Pons (tissue), 1 donor: ENCODE results near the gene CMTM4.
"Not testable (repeated sequence)": the region's sequence is repeated elsewhere in the genome, so short reads cannot be mapped to it uniquely, and the experiment has no call there.

Experiments
- DNase-seq: peaks from one replicate; pipeline ENCODE4 v3.0.0-alpha.2; 2016; ENCODE audit warnings: low spot score

CMTM4 gene

DNA sequence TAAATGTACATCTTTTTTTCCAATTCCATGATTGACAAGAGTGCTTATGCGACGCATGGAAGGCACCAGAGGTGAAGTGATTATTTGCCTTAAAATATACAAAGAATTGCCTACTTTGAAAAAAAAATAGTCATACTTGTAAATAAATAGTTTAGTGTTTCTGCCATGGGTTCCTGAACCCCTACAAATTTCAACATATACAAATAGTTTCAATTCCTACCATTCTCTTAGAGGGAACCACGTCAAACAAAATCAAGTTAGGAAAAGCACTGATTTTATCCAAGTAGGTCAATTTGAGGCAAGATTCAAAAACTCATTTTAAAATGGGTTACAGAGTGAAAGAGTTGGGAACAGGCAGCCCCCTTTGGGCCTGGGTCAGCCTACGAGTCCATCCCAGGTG is 80.4 kb downstream of the CMTM4 start:
- no peak for DNase-seq

DNA sequence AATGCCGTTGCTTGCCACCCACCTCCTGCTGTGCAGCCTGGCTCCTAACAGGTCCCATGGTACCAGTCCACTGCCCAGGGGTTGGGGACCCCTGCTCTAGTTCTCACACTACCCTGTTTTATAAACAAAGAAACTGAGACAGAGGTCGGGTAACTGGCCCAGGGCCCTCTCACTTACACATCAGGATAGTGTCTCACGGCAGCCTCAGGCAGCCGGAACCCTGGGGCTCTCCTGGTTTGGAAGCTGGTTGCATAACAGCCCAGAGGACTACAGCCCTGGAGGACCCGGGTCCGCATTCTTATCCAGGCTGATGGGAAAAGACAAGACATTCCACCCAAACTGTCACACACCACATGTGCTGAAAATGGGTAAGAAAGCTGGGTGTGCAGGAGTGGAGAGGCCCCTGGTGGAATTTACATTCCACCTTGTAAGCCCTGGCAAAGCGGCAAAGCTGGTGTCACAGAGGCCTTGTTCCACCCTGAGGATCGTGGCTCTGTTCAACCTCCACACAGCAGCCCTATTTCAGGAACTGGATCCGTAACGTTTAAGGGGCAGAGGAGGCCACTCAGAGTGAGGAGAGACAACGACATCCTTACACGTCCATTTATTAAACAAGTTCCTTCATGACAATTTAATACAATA is 82.3 kb downstream of the CMTM4 start:
- DNase-seq, result no peak

DNA sequence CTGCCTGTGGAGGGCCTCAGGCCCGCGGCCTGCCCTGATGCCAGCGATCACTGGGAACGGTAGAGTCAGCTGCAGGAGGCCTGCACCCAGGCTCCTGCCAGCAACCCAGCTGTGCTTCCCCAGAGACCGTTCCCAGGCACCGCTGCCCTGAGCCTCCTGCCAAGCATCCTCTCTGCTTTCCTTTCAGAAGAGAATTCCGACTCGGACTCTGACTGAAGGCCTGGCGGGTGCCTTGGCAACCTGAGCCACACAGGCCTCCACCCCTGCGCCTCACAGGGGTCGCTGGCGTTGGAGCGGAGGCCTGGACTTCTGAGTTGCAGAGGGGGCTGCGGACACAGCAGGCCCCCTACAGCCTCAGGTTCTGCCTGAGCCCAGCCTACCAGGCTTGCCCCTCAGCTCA is 84.1 kb downstream of the CMTM4 start:
- DNase-seq, result no peak

DNA sequence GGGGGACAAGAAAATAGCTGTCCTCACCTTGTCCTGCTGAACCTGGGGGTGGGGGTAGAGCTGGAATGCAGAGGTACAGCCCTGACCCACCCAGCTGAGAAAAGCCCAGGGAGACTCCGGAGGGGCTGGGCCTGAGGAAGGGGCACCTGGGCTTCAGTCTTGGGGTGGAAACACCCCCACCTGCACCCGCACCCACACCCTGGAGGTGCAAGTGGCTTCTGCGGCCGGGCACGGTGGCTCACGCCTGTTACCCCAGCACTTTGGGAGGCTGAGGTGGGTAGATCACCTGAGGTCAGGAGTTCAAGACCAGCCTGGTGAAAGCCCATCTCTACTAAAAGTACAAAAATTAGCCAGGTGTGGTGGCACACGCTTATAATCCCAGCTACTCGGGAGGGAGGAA is 84.6 kb downstream of the CMTM4 start:
- not testable (repeated sequence) for DNase-seq

DNA sequence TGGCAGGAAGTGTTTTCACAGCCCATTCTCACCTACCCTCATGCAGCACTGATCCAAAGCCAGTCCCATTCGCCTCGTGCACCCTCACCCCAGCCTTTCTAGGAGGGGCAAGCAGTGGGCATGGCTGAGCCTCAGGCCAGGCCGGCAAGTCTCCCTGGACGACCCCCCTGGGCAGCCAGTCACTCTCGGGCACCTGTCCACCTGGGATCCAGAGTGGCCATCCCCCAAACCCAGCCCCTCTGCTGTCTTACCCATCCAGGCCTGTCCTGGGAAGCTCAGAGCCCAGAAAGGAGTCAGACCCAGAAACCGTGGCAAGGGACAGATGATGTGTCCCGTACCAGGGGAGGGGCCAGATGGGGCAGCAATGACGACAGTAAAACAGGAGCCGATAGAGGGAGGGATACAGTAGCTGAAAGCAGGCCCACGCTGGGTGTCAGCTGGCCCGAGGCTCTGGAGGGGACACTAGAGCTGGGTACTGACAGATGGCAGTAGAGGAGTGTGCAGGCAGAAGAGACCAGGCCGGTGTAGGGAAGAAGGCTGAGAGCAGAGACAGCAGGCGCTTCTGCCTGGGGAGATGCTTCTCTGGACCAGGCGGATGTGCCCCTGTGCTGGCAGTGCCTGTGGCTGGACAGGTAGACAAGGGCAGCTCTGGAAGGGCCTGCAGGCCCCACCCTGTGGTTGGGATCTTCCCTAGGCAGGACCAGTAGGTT is 86.3 kb downstream of the CMTM4 start:
- DNase-seq, result no peak

DNA sequence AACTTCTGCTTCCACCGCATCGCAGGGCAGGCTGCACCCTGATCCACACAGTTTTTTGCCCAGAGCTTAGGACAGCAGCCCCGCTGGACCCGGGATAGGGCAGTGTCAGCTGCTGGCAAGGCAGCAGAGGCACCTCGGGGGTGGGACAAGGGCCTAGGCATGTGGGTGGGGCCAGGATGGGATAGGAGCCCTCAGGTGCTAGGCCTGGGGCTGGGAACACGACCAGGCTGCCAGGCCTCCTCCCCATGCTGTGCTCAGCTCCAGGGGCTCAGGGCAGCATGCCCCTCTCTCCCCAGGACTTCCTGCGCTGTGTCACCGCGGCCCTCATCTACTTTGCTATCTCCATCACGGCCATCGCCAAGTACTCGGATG is 87.4 kb downstream of the CMTM4 start:
- DNase-seq, result no peak

DNA sequence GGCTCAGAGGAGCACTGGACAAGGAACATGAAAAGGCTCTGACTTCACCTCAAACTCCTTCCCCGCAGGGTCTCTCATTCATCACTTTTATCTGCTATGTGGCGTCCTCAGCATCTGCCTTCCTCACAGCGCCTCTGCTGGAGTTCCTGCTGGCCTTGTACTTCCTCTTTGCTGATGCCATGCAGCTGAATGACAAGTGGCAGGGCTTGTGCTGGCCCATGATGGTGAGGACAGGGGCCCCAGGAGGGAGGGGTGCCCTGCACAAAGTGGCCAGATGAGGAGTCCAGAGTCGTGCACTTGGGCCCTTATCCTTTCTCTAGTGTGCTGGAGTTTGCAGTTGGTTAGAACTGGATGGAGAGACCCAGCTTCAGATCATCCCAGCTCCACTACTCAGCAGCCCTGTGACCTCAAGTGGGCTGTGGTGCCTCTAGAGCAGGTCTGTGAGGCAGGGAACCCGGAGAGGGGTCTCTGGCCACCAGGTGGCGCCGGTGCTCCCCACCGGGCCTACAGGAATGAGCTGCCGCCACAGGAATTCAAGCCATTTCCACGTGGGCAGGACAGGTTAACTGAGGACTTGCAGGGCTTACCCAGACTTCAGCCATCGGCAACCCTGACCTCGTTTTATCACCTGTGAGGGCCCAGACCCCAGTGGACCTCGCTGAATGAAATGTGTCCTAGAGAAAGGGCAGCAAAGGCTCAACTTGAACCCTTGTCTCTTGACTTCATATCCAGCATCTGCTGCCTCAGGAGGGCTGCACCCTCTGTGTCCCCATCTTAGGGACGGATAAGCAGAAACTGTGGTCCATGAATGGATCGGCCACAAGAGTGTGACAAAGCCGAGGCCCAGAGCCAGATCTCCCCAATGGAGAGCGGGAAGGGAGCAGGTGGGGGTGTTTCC is 88.1 kb downstream of the CMTM4 start:
- DNase-seq, result peak; percentile 59

DNA sequence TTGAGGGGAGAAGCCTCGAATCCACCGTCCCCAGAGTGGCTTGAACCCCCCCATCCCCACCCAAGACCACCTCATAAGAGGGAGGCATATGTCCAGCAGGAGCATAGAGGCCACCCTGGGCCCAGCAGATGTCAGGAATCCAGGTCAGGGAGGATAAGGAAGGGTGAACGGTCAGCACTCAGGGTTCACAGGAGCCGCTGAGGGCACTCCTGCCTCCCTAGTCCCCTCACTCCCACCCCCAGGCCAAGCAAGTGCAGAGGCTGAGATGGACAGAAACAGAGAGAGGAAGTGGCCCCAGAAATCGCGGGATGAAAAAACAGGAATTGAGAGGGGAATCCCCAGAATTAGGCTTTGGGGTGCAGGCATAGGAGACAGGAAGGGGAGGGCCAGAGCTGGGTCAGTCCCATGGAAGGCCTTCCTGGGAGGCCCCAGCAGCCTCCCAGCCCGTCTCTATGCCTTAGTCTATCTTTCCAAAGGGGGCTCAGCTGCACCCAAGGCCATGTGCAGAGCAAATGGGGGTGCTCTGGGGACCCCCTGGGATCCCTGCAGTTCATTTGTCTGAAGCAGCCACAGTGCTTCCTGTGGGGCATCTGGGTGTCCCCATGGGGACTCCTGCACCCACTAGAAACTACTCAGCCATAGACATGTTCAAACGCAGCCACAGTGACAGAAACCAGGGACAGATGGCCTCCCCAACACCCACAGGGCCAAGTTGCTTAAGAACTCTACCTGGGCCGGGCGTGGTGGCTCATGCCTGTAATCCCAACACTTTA is 90.4 kb downstream of the CMTM4 start:
- no peak for DNase-seq

DNA sequence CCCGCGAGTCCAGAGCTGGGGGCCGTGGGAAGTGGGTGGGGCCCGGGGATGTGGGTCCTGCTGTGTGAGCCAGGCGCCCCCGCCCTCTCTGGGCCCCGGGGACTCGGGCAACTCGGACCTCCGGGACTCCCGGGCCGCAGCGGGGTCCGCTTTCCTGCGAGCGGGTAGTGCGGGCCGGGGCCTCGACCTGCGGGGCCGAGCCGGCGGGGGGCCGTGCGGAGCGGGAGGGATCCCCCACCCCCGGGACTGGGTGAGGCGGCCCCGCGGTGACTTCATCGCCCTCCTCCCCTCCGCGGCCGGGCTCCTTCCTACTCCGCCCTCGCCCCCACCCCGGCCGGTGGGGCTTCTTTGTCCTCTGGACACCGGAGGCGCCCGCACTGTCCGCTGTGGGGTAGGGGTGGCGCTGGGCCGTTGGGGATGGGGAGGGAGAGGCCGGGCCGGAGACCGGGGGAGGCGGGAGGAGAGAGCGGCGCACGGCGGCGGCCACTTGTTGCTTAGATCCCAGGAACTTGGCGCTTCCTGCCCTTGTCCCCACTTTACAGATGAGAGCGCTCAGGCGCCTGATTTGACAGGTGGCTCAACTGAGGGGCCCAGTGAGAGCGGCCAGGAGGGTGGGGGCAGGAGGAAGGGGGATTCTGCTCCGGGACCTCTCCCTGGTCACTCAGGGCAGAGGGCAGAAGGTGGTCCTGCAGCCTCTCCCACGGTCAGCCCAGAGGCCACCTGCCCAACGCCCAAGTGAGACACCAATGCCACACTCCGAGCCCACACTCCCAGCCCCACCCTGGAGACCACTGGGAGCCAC is 91.2 kb downstream of the CMTM4 start:
- DNase-seq, result no peak

DNA sequence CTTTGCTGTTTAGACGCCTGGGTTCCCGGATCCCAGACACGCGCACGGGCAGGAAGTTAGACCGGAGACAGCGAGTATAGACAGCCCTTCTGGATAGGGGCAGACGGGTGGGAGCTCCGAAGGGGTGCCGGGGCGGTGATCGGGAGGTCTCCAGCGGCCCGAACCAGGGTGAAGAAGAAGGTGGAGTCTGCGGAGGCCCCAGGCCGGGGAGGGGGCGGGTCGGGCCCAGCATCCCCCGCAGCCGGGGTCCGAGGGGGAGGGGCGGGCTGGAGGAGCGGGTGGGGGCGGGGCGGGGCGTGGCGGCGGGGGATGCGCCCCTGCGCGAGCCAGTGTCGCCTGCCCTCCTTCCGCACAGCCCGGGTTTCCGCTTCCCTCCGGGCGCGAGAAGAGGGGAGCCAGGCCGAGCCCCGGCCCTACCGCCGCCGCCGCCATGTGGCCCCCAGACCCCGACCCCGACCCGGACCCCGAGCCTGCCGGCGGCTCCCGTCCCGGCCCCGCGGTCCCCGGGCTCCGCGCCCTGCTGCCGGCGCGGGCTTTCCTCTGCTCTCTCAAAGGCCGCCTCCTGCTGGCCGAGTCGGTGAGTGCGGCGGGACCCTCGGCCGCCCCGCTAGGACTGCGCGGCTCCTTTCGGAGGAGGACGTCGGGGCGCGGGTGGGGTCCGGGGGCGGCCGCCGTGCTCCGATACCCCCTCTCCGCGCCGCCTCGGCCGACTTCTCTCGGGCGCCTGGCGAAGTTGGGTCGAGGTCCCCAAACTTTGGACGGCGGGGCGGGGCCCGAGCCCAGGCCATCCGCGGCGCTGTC is 92.0 kb downstream of the CMTM4 start, which contains the start of gene CMTM3:
Gene CMTM3 (plus strand): TSS at position 329 of the 801 bp plus-strand sequence. CDS start 102 bp downstream, at position 431.
- DNase-seq, result no peak

DNA sequence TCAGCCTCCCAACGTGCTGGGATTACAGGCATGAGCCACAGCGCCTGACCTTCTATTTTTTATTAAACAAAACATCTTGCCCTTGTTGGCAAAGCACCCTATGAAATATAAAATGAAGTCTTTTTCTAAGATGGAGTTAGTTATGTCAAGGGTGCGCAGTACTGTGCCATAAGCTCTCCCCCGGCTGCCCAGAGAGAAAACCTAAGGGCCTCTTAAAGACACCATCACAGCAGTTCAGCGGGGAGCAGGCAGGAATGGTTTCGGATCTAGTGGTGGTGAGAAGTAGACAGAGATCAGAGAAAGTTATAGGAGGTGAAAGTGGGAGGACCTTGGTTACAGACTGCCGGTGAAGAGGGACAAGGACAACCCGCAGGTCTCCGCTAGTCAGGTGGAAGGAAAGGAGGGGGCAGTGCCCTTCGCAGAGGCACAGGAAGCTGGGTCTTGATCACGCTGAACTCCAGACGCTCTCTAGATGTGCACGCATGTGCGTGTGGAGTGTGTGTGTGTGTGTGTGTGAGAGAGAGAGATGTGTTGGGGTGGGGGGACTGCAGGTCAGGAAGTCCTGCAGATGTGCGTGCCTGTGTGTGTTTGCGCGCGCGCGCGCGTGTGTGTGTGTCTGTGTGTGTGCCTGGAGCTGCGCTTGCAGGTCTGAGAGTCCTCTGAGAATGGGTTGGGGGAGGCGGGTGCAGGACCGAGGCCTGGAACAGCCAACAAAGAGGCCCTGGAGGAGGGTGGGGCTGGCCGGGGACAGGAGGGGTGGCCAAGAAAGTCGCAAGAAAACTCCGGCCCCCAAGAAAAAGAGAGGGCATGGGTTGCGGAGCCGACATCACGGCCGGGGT is 92.8 kb downstream of the CMTM4 start:
- peak; percentile 34 for DNase-seq

DNA sequence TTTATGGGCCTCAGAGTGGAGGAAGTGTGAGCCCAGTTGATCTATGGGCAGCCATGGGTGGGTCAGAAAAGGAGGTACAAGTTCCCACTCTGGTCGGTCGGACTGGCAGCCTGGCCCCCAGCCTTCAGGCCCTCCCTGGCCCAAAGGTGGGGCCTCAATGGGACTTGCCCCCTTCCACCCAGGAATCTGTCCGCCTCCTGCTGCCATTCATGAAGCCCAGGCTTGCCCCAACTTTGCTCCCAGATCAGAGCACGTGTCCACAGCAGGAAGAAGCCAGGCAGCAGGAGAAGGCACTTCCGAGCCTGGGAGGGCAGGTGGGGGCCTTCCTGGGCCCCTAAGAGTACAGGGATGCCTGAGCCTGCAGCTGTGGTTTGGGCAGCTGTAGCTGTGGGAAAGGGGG is 95.1 kb downstream of the CMTM4 start:
- DNase-seq, result no peak

DNA sequence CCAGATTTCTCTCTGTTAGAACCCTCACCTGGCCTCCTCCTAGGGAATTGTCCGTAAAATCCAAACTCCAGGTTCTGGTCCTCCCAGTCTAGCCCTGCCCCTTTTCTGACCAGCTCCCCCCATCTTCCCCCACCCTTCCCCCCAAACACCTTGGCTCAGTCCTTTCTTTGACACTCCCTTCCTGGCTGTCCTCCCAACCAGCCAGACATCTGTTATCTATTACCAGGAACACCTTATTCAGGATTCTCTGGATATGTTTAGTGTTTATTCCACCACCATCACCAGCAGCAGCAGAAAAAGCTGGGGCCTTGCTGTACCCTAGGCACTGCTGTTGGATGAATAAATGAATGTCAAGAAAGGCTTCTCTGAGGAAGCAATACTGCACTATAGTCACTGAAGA is 96.1 kb downstream of the CMTM4 start:
- no peak for DNase-seq

DNA sequence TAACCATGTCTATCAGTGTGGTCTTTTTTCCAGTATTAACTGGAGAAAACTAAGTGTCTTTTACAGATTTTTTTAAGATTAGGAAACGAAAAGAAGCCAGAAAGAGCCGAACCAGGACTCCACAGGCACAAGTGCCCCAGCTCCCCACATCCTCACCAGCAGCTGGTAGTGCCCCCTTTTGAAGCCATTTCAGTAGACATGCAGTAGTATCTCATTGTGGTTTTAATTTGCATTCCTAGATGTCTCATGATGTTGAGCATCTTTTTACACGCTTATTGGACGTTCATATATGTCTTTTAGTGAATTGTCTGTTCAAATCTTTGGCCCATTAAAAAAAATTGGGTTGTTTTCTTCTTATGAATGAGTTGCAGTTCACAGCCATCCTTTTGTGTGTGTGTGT is 96.8 kb downstream of the CMTM4 start:
- no peak for DNase-seq

DNA sequence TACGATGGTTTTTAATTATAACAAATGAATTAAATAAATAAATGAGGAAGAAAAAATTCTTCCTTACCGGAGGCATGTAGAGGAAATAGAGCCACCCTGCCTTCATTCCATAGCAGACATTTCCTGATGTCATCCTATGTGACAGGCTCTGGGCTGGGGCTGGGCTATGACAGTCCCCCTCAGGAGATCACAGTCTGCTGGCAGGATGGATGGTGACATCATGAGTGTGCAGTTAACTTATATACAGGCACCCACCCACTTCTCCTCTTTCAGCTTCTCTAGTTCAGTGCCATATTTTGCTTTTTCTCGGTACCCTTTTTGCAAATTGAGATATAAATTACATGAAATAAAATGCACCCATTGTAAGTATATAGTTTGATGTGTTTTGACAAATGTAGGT is 98.4 kb downstream of the CMTM4 start:
- DNase-seq, result no peak

DNA sequence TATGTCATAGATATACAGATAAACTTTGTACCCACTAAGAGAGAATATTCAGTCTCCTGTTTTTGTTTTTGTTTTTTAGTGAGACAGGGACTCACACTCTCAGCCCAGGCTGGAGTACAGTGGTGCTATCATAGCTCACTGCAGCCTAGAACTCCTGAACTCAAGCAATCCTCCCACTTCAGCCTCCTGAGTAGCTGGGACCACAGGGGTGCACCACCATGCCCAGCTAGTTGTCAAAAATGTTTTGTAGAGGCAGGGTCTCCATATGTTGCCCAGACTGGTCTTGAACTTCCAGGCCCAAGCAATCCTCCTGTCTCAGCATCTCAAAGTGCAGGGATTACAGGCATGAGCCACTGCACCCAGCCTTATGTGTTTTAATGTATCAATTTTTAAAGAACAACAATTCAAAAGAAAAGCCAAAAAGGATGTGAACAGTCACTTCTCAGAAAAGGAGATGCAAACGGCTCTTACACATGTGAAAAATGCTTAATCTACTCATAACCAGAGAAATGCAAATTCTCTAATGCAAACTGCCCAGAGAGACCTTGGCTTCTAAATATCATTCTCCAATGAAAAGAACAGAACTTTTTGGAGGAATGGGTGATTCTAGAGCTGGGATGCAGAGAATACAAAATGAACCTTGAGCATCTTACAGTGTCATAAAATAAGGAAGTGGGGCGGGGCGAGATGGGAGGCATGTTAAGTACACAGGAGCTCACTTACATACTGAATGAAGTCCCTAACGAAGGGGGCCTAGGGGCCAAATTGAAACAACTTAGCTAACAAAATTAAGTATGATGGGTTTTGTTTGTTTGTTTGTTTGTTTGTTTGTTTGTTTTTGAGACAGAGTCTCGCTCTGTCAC is 99.3 kb downstream of the CMTM4 start:
- no peak for DNase-seq

DNA sequence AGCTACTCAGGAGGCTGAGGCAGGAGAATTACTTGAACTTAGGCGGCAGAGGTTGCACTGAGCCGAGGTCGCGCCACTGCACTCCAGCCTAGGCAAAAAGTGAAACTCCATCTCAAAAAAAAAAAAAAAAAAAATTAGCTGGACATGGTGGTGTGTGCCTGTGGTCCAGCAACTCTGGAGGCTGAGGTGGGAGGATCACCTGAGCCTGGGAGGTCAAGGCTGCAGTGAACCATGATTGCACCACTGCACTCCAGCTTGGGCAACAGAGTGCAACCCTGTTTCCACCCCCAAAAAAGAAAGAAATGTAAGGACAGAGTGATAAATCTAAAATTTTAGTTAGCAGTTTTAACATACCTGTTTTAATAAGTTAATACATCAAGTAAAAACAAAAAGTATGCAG is 100.0 kb downstream of the CMTM4 start:
- not testable (repeated sequence) for DNase-seq

DNA sequence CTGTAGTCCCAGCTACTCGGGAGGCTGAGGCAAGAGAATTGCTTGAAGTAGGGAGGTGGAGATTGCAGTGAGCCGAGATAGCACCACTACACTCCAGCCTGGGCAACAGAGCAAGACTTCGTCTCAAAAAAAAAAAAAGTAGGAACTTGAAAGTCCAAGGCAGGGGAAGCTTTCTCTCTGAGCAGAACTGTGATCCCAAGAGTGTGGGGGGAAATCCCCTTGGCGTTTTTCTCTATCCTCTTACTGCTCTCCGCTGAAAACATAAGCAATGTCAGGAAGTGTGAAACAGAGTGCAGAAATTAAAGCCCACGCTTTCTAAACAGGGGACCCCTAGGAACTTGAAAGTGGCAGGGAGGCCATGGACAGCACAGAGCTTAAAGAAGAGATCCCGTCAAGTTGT is 101.8 kb downstream of the CMTM4 start:
- no peak for DNase-seq

DNA sequence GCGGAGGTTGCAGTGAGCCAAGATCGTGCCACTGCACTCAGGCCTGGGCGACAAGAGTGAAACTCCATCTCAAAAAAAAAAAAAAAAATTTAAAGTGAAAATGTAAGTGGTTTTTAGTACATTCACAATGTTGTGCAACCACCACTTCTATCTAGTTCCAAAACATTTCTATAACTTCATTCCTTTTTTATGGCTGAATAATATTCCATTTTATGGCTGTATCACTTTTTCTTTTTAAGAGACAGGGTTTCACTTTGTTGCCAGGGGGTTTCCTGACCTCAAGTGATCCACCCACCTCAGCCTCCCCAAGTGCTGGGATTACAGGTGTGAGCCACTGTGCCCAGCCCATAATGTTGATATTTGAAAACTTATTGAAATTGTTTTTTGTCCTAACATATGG is 103.7 kb downstream of the CMTM4 start:
- DNase-seq, result no peak
